SH-SY5Y (cell line): ENCODE data around the gene RTN3.

Source experiments
- GATA2 ChIP-seq: IDR thresholded peaks from 2 replicates; pipeline ENCODE4 v1.6.1; 2011; ENCODE audit warnings: mild to moderate bottlenecking, low read depth, low read length
- GATA3 ChIP-seq: IDR thresholded peaks from 2 replicates; pipeline ENCODE4 v1.6.1; 2011; ENCODE audit warnings: low read depth, mild to moderate bottlenecking, low read length, moderate library complexity

Gene RTN3

GRCh38 chr11:63670433-63671321, 10.6 kb upstream of the RTN3 start:
- TF ChIP-seq GATA2 (no peak), GATA3 (no peak)

DNA sequence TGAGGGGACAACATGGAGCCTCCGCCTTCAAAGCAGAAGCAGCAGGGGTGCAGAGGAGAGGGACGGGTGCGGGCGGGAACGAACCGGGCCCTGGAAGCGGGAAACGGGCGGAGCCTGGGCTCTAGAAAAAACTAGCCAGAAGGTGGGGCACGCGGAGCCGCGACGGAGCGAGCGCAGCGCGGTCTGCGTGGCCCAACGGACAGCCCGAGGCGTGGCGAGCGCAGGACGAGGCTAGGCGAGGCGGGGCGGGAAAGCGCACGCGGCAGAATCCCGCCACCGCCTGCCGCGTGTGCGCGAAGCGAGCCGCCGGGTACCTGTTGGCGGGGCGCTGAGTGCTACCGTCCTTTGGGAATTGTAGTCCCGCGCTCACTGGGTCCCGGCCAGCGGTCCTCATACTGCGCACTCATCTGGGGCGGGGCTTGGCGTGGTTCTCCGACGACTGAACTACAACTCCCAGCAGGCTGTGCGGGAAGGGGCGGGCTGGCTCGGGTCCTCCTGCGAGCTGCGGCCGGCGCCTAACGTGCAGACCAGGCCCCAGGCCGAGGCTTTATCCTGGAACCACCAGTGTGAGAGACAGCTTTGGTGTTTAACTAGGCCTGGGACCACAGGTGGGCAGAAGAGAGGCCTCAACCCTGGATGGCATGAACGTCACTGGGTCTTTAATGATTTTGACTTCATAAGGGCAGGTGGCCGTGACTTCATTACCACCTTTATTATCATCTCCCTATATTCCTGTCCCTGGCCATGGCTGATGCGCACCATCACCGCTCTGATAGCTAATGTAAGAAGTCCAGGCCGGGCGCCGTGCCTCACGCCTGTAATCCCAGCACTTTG, 9.8 kb upstream of the RTN3 start, which contains the start of gene ATL3:
Gene ATL3, minus strand, starts transcription at position 55 of the 834 bp plus-strand sequence. Its CDS starts 41 bp downstream, at position 14.
- TF ChIP-seq GATA3 (no peak), GATA2 (peak; percentile 13; the same call in 1 of the 2 replicates)

DNA sequence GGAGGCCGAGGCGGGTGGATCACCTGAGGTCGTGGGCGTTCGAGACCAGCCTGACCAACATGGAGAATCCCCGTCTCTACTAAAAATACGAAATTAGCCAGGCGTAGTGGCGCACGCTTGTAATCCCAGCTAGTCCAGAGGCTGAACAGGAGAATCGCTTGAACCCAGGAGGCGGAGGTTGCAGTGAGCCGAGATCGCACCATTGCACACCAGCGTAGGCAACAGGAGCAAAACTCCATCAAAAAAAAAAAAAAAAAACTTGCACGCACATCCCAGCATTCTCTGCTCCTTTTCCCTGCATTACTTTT, 9.2 kb upstream of the RTN3 start:
- TF ChIP-seq GATA2: no peak
- no peak for TF ChIP-seq GATA3

DNA sequence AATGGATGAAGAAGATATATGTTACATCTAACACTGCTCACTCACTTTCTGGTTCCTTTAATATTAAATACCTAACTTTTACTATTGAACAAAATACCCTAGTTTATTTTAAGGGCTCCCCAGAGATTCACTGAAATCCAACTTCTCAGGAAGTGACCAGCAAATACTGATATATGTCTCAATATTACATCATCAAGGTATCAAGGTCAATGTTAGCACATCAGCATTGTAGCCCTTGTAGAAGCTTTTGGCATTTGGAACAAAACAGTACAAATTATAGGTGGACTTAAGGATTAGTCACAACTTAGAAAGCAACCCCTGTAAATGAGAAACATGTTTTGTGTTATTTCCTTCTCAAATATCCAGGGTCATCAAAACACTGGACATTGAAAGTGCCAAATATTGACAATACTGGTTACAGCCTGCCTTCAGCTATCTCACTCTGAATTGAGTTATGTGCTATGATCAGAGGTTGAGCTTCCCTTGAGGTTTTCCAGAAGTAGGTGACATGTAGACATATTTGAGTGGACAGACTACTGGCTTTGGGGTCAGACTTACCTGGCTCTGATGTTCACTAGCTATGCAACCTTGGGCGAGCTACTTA, 8.3 kb upstream of the RTN3 start:
- TF ChIP-seq GATA3 (no peak), GATA2 (no peak)

- TF ChIP-seq GATA2 (no peak), GATA3 (no peak)
These were observed 7.7 kb upstream of the RTN3 start for GRCh38 chr11:63673579-63673978.

DNA sequence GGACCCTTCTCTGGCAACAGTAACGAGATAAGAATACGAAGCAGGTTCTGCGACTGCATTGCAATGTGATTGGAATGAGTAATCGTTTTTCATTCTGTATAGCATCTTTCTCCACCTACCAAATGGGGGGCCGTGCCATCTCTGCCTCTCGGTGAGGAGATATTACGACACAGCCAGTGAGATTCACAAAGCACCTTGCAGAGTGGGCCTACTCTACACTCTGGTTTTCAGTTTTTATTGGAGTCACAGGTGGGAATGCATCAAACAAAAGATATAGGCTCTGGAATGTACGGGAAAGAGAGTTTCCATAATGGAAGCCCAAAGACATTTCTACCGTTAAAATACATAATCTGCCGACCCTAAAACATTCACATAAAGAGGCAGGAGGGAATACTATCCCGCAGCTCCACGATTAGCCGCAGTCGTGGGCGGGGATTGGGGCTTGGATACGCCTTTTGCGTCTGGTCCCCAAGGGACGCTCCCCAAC, 423 bp upstream of the RTN3 start:
- TF ChIP-seq GATA3 (no peak), GATA2 (no peak)

GRCh38 chr11:63682066-63683021, 1.0 kb downstream of the RTN3 start:
- TF ChIP-seq GATA3 (no peak), GATA2 (no peak)

DNA sequence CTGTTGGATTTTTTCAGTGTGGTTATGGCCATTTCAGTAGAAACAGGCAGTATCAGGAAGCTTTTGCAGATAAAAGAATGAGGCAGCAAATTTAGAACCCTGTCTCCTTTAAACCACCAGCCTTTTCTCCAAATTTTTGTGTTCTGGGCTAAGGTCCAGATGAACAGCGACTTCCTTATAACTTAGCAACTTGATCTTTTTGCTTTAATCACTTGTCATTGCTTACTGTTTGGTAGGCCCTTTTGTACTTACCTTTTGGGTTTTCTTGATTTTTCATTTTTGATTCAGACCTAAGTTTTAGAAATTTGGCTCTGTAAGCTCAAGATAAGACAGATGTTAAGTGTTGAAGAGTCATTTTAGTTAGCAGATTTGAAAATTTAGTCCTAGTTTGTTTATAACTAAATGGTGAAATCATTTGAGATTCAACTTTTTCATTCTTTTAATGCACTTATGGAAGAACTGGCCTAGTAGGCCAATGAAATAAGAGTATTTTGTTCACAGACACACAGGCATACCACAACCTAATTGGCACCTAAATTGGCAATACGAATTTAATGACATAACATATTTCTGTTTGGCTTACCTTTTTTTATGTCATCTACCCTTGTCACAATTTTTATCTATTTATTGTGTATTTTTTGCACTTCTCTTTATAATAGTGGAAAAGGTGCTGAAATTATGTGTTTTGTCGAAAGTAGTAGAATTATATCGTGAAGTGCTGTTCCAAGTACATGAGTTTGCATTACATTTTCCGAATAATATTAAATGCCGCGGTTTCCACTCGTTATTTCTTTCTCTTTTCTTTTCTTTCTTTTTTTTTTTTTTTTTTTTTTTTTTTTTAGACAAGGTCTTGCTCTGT, 2.1 kb downstream of the RTN3 start:
- TF ChIP-seq GATA2 (no peak), GATA3 (no peak)

- TF ChIP-seq GATA2 (no peak), GATA3 (no peak)
These were observed 5.6 kb downstream of the RTN3 start for GRCh38 chr11:63686926-63687325.

GRCh38 chr11:63687845-63688244, 6.5 kb downstream of the RTN3 start:
- TF ChIP-seq GATA3 (no peak), GATA2 (no peak)

GRCh38 chr11:63694596-63694995, 13.3 kb downstream of the RTN3 start:
- TF ChIP-seq GATA3: no peak
- no peak for TF ChIP-seq GATA2

DNA sequence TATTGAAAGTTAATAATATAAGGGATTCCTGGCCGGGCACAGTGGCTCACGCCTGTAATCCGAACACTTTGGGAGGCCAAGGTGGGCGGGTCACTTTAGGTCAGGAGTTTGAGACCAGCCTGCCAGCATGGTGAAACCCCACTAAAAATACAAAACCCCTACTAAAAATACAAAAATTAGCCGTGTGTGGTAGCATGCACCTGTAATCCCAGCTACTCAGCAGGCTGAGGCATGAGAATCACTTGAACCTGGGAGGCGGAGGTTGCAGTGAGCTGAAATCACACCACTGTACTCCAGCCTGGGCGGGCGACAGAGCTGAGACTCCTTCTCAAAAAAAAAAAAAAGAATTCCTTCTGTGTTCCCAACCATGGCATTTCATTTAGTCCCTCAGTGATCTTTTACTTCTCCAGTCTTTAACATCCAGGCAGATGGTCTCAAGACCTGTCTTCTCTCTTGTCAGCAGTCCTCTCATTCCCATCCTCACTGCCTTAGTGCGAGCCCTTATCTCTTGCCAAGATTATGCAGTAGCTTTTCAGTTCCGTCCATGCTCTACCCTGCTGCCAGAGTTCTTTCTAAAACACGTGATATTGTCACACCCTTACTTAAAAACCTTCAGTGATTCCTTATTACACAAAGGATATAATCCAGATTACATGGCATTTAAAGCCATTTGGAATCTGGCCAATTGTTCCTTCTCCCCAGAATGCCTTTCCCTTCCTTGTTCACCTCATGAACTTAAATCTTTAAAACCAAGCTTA, 17.9 kb downstream of the RTN3 start:
- TF ChIP-seq GATA3 (no peak), GATA2 (no peak)
